ENCODE results near the gene PIP4K2A.
A peak's percentile ranks its signal among the peaks of the same experiment; 100 is the strongest.
"Not testable (repeated sequence)": the region's sequence is repeated elsewhere in the genome, so short reads cannot be mapped to it uniquely, and the experiment has no call there.

Gene PIP4K2A

GRCh38 chr10:22531008-22531407 lies 183.4 kb downstream of the PIP4K2A start:
- H3K4me3 ChIP-seq (ENCODE audit: low read depth, low read length), result no peak overlapping the region

DNA sequence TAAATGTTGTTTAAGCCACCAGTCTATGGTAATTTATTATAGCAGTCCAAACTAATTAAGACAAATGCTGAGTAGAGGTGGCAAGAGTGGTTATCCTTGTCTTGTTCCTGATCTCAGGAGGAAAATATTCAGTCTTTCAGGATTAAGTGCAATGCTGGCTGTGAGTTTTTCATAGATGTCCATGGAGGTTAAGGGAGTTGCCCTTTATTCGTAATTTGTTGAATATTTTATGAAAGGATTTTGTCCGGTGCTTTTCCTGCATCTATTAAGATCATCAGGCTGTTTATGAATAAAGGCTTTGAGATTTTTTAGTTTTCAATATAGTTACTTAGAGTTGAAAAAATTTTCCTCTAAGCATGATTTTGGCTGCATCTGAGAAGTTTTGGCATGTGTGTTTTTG lies 186.9 kb downstream of the PIP4K2A start:
- H3K4me3 ChIP-seq (ENCODE audit: low read depth, low read length), result no peak overlapping the region

GRCh38 chr10:22524333-22524732 lies 190.0 kb downstream of the PIP4K2A start:
- H3K4me3 ChIP-seq (ENCODE audit: low read depth, low read length), result not testable (repeated sequence)

- H3K4me3 ChIP-seq (ENCODE audit: low read depth, low read length), result not testable (repeated sequence)
Observed at GRCh38 chr10:22520645-22521044, 193.7 kb downstream of the PIP4K2A start.

DNA sequence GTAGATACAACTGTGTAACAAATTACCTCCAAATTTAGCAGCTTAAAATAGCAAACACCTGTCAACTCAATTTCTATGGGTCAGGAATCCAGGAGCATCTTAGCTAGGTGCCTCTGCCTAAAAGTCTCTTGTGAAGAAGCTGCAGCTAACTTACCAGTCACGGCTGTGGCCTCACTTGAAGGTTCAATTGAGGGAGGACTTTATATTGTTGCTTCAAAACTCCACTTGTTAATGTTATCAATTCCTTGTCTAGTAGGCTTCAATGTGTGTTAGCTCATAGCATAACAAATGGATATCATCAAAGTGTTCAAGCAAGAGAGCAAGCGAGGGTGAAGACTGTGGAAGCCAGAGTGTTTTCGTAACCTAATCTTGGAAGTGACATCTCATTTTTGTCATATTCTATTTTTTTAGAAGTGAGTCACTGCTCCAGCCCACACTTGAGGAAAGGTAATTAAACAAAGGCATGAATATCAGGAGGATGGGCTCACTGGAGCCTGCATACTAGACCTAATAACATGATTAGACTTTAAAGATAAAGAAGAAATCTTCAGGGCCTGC lies 196.1 kb downstream of the PIP4K2A start:
- no peak overlapping the region for H3K4me3 ChIP-seq (ENCODE audit: low read depth, low read length)

GRCh38 chr10:22515009-22515408 lies 199.4 kb downstream of the PIP4K2A start:
- no peak overlapping the region for H3K4me3 ChIP-seq (ENCODE audit: low read depth, low read length)

DNA sequence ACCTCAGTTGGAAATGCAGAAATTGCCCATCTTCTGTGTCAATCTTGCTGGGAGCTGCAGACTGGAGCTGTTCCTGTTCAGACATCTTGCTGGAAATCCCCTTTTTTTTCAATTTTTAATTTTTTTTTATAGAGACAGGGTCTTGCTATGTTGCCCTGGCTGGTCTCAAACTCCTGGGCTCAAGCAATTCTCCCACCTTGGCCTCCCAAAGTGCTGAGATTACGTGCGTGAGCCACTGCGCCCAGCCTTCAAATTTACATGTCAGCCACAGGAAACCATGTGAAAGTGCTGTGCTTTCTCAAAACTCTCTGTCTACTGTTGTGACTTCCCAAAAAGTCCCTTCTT lies 200.0 kb downstream of the PIP4K2A start:
- H3K4me3 ChIP-seq (ENCODE audit: low read depth, low read length), result not testable (repeated sequence)

- H3K4me3 ChIP-seq (ENCODE audit: low read depth, low read length), result peak overlapping the region; percentile 13
Observed at GRCh38 chr10:22513483-22514413, 200.6 kb downstream of the PIP4K2A start.

DNA sequence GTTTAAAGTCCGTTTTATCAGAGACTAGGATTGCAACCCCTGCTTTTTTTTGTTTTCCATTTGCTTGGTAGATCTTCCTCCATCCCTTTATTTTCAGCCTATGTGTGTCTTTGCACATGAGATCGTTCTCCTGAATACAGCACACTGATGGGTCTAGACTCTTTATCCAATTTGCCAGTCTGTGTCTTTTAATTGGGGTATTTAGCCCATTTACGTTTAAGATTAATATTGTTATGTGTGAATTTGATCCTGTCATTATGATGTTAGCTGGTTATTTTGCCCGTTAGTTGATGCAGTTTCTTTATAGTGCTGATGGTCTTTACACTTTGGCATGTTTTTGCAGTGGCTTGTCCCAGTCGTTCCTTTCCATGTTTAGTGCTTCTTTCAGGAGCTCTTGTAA lies 202.4 kb downstream of the PIP4K2A start:
- H3K4me3 ChIP-seq (ENCODE audit: low read depth, low read length), result not testable (repeated sequence)

- not testable (repeated sequence) for H3K4me3 ChIP-seq (ENCODE audit: low read depth, low read length)
Observed at GRCh38 chr10:22508214-22508613, 206.2 kb downstream of the PIP4K2A start.

- no peak overlapping the region for H3K4me3 ChIP-seq (ENCODE audit: low read depth, low read length)
Observed at GRCh38 chr10:22505911-22506685, 208.3 kb downstream of the PIP4K2A start.

DNA sequence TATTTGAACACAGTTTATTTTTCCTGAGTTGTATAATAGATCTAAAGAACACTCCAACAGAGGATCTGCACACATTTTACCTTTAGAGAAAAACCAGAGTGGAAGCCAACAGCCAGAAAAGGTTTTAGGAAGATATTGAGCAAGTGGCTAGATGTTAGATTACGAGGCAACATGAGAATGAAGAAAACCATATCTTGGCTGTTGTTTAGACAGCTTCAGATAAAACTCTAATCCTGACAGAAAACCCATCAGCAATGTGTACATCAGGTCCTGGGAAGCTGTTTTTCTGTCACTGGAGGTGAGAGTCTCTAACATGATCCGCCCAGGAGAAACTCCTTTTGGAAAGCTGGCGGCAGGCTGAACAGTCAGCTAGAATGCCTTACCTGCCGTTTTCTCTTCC lies 209.6 kb downstream of the PIP4K2A start:
- H3K4me3 ChIP-seq (ENCODE audit: low read depth, low read length), result no peak overlapping the region

DNA sequence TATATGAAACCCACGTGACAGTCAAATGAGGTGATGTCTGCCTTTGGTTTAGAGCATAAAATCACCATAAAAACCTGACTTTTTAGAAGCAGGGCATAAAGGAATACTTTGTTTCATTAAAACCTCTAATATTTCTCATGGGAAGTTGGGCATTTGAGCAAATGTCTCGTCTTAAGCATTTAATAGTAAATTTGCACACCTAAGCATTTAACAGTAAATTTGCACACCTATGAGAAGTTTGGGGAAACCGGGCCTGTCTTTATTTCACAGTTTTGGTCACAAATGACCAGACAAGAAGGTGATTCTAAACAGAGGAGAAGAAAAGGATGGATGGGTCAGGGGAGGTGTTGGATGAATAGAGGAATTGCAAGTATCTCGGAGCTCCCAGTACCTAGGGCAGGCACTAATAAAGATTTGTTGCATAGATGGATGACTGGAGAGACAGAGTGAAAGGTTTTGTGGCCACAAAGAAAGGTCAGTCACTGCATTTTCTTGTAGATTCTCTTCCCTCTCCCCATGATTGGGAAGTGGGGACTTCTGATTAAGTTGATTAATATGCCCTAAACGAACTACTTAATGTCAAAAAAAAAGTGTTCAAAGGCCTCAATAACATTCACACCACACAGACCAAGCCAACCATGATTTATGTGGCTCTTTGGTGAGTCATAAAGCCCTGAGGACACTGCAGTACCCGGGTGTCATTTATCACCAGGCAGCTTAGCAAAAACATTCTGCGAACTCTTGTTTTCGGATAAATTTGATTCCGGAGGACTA lies 210.9 kb downstream of the PIP4K2A start:
- no peak overlapping the region for H3K4me3 ChIP-seq (ENCODE audit: low read depth, low read length)

GRCh38 chr10:22501863-22502262 lies 212.5 kb downstream of the PIP4K2A start:
- no peak overlapping the region for H3K4me3 ChIP-seq (ENCODE audit: low read depth, low read length)

DNA sequence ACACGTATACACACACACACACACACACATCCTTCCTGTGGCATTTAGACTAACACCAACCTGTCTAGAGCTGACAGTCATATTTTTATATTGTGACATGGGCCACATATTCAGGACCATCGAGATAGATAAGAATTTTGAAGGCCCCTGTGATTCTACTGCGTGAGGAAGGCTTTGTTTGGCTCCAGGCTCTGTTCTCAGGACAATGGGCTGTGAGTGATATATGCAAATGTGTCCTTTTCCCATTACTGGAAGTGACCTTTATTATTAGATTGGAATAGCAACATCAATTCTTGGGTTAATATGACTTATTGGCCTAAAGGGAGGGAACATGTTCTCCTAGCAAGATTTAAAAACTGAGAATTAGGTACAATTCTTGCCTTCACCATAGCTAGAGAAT lies 213.0 kb downstream of the PIP4K2A start:
- no peak overlapping the region for H3K4me3 ChIP-seq (ENCODE audit: low read depth, low read length)

- no peak overlapping the region for H3K4me3 ChIP-seq (ENCODE audit: low read depth, low read length)
Observed at GRCh38 chr10:22500656-22501340, 213.6 kb downstream of the PIP4K2A start.

GRCh38 chr10:22499973-22500372 lies 214.4 kb downstream of the PIP4K2A start:
- not testable (repeated sequence) for H3K4me3 ChIP-seq (ENCODE audit: low read depth, low read length)

- no peak overlapping the region for H3K4me3 ChIP-seq (ENCODE audit: low read depth, low read length)
Observed at GRCh38 chr10:22495396-22495795, 219.0 kb downstream of the PIP4K2A start.

GRCh38 chr10:22494007-22494406 lies 220.4 kb downstream of the PIP4K2A start:
- H3K4me3 ChIP-seq (ENCODE audit: low read depth, low read length), result no peak overlapping the region

- H3K4me3 ChIP-seq (ENCODE audit: low read depth, low read length), result no peak overlapping the region
Observed at GRCh38 chr10:22491931-22492615, 222.3 kb downstream of the PIP4K2A start.

All from iPS-11a (cell line).